NCI-H345 treated with DMSO at 0.1 percent for 48 hours (cell line): Measurements from ENCODE around the gene SLC6A4.
"Not testable (repeated sequence)": the region's sequence is repeated elsewhere in the genome, so short reads cannot be mapped to it uniquely, and the experiment has no call there.

ENCODE experiments used
- DNase-seq: peaks from one replicate; lab custom pipeline; 2025; ENCODE audit not compliant: unreplicated experiment; lab: John Stamatoyannopoulos, UW

The SLC6A4 gene

DNA sequence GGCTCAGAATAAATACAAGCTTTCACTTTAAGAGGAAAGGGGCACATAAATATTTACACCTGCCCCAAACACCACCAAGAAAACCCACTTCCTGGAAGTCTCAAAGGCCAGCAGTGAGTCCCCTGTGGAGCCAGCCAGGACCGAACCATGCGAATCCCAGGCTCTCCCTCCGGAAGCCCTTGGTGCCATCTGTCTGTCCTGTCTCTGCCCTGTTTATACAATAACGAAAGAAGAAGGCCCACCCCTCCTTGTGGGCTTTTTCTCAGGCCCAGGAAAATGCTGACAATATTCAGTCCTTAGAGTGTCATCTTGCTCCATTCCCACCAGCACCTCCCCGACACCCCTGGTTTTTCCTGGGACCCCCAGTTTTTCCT lies 3.6 kb upstream of the SLC6A4 start:
- no peak for DNase-seq

DNA sequence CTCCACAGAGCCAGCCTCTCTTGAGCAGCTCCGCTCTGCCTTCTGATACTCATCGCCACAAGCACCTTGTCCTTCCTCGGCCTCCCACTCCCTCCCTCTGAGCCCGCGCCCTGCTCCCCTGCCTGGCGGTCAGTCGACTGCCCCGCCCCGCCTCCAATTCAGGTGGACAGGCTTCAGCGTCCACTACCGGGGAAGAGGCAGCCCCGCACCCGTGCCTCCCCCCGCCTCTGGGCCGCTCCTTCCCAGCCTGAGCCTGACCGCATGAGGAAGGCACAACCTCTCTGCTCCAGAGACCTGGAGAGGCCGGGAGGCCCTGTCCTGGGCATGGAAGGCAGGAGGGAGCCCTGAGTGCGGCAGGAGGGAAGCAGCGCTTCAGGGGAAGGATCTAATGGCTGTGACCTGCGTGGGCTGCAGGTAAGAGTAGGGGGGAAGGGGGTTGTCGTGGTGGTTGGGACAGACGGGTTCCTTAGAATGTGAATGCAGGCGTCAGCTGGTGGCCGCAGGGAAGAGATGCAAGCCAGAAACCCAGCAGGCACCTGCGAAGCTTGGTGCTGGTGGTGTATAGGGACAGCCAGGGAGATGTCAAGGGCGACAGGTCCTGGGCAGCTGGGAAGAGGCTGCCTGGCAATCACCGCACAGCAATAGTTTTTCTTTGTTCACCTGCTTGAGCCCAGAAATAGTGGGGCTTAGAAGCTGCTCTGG lies 3.0 kb upstream of the SLC6A4 start:
- no peak for DNase-seq

DNA sequence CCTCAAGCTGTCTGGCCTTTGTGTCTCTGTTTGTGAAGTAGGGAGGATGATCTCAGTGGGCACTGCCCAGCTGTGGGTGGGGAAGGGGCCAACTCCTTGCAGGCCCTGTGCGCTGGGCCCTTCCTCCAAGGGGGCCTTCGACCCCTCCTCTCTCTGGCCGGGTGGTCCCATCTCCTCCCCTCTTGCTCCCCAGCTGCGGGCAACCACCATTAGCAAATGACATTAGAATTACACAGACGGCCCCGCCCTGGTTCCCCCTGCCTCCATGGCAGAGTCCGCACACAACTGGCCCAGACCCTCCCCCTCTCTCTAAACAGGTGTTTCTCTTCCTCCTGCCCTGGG lies 2.5 kb upstream of the SLC6A4 start:
- DNase-seq = no peak

DNA sequence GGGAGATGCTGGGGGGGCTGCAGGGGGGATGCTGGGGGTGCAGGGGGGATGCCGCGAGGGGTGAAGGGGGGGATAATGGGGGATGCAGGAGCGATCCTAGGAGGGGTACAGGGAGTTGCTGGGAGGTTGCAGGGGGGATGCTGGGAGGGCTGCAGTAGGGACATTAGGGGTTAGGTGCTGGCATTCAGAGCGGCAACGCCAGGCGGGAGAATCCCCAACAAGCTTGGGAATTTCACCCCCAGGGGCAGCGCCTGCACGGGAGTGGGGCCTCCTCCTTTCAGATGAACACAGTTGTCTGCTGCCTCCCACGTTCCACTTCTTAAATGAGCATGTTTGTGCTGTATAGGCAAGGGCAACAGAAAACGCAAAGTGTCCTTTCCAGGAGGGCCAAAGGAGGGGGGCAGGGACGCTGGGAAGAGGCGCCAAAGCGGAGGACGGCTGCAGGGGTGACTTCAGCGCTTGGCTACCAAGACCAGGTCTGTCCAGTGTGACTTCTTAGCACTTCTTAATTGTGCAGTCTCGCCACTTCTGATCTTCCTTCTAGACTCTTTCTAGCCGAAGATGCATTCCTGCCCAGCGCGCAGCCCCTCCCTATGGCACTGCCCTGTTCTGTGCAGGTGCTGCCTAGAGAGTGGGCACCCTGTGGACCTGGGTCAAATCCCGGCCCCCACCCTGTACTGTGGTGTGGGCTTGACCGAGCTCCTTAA lies 2.0 kb upstream of the SLC6A4 start:
- DNase-seq = no peak

DNA sequence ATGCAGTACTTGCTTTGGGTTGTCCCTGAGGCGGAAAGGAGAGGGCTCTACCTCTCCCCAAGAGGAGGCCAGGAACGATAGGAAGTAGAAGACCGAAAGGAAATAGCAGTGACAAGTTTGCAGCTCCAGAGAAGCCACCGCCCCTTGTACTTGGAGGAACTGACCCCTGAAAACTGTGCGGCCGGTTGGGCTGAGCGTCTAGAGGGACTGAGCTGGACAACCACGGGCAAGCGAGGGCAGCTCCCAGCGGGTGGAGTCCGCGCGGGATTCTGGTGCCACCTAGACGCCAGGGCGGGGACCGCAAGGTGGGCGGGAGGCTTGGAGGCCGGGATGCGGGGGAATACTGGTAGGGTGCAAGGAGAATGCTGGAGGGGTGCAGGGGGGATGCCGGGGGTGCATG lies 1.3 kb upstream of the SLC6A4 start:
- no peak for DNase-seq

DNA sequence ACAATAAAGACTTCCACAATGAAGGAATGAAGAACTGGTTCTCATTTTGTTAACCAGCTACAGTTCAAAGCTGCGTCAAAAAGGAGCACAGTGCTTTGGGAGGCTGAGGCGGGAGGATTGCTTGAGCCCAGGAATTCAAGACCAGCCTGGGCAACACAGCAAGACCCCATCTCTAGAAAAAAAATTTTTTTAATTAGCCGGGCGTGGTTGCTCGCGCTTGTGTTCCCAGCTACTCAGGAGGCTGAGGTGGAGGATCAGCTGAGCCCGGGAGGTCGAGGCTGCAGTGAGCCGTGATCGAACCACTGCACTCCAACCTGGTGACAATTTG lies 764 bp upstream of the SLC6A4 start:
- no peak for DNase-seq

DNA sequence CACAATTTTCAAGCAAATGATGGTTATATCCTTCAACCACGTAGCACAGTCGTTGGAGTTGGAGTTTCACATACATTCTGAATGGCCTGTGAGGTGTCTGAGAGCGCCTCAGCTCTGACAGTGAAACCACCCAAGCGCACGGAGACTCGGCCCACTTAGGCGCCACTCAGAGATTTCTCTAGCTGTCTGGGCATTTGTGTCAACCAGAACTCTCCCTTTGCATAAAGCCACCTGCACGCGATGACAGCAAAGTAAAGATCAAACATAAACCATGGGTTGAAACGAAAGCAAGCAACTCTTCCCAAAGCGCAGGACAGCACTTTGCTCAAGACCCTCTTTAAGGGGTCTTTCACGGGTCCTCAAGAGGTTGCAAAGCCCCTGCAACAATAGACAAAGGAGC lies 533 bp downstream of the SLC6A4 start:
- DNase-seq = no peak

DNA sequence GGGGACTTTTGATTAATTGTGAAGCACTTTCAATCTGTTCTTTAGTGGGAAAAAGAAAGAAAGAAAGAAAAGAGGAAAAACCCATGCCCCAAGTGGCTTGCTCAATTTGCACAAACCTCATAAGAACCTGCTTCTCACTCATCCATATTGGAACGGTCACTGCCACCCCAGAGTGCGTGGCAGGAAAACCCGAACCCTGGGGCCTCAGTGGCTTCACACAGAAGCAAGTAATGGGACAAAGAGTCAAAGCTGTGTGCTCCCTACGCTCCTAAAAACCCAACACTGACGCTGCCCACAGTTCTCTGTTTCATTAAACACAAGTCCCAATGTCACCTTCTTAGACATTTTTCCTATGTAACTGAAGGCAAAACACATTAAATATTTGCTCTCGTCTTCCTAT lies 1.2 kb downstream of the SLC6A4 start:
- DNase-seq = no peak

DNA sequence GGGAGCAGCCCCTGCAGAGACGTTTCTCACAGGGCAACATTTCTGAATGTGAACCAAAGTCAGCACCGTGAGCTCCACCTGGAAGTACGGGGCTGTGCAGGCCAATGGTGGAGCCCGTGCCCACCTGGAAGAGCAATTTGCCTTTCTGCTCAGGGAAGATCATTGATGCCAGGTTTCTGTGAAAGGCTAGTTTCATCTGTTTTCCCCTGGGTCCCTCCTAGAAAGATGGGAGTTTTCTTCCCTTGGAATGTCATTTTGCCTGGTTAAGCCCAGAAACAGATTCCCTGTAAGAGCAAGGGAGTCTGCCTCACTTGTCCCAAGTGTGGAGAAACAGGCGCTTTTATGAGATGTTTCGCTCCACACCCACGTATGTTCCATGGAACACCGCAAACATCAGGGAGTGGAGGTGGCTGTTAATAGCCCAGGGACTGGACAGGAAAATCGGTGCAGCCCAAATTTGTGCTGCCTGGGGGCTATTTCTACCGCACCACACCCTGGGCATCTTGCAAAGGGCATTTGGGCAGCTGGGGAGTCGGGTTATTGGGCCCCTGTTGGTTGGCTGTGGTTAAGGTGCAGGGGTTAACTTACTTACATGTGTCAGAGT lies 2.6 kb downstream of the SLC6A4 start:
- DNase-seq = no peak

DNA sequence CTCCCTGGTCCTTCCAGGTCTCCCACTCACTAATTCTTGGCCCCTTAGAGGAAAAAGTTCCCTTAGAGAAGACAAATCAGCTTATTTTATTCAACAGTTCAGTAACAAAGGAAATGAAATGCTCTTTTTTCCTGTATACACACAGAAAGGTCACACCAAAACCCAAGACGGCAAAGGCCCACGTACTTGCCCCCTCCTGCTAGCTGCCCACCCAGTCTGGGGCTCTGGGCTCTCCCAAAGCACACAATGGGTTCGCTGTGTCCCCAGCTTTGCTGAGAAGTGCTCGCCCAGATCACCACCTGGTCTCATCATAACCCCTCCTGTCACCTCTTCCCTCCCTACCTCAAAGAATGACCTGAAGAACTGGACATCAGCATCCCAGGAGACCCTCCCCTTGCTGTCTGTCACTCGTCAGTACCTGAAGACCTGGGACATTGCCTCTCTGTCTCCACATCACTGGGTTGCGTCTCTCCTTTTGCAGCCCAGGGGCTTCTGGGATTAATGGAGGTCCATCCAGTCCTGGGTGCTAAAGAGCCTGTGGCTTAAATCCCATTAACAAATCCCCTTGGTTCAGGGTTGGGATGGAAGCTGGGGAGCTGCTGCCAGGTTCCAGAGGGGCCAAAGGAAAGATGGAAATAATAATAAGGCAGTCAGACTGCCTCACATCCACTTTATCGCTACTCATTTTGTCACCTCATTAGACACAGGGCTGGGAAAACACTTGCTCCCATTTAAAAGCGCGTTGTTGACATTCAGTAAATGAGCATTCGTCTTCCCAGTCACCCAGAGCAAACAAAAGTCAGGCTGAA lies 3.3 kb downstream of the SLC6A4 start:
- no peak for DNase-seq

DNA sequence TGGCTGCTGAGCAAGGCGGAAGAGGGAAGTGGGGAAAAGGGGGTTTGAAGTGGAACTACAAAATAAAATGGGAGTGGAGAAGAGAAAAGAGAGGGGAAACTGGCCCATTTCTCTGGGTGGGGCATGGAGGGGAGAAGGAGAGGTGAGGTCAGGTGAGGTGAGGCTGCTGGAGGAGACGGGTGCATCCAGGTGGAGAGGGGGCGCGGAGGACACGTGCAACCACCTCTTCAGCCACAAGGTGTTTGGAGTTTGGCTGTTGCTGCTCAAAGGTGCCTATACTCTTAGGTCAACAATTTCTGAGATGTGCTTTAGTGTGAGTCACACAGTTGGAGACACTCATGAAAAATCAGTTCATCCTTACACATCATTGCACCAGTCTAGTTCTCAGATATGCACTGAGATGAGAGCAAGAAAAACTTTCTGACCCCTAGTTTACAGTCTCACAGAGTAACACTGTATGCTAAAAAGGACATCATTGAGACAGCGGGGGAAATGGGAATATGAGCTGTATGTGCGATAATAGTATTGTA lies 4.8 kb downstream of the SLC6A4 start:
- DNase-seq = no peak

DNA sequence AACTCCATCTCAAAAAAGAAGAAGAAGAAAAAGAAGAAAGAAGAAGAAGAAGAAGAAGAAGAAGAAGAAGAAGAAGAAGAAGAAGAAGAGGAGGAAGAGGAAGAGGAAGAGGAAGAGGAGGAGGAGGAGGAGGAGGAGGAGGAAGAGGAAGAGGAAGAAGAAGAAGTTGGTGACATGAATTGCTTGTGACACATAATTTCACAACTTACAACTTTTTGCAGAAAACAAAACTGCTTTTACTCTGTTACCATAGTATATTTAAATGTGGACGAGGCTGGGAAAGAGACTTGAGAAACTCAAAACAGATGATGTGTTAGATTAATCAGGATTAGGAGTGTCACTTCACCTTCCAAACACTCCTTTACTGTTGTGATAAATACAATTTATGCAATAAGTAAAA lies 5.5 kb downstream of the SLC6A4 start:
- DNase-seq = not testable (repeated sequence)

DNA sequence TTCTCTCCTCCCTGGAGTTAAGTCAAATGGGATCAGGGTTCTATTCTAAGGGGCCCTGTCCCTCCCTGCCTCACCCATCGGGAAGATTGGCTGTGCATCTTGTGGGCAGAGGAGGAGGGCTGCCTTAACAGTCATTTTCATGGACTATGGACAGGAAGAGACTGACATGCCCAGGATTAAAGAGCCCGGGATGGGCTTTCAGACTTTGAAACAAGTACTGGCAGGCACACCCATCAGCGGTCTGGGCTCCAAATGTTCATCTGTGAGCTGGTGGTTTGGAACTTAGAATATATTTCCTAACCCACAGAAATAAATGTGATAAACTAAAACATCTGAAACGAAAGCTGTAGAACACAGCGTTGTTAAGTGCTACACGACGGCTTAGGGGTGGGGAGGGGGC lies 6.5 kb downstream of the SLC6A4 start:
- no peak for DNase-seq

DNA sequence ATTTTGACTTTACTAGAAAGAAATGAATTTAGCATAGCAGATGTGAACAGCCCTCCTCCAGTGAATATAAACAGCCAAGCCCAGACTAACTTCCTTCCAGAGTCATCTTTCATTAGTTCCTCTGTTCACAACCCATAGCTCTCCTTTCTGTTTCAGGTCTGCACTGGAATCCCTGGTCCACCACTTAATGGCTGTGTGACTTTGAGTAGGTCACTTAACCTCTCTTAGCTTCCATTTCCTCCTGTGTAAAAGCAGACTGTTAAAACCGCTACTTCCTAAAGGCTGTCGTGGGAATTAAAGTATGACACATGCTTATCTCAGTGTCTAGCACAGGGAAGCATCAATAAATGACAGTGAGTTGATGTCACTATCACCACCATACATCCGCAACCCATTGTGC lies 7.5 kb downstream of the SLC6A4 start:
- DNase-seq = no peak

DNA sequence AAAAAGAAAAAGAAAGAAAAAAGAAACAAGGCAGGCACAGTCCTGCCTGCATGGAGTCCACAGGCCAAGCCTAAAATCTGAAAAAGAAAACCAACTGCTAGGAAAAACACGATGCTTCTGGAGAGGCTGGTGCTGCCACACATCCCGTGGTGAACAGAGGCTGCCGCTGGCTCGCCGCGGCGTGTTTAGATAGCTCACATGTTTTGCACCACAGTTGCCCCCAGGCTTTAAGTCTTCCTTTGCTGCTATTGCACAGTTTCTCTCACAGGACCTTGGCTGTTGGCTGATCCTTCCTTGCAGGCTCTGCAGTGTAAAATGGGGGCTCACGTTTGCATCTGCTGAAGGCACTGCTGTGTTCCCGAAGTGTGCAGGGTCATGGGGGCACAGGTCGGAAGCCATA lies 8.6 kb downstream of the SLC6A4 start:
- DNase-seq = no peak

DNA sequence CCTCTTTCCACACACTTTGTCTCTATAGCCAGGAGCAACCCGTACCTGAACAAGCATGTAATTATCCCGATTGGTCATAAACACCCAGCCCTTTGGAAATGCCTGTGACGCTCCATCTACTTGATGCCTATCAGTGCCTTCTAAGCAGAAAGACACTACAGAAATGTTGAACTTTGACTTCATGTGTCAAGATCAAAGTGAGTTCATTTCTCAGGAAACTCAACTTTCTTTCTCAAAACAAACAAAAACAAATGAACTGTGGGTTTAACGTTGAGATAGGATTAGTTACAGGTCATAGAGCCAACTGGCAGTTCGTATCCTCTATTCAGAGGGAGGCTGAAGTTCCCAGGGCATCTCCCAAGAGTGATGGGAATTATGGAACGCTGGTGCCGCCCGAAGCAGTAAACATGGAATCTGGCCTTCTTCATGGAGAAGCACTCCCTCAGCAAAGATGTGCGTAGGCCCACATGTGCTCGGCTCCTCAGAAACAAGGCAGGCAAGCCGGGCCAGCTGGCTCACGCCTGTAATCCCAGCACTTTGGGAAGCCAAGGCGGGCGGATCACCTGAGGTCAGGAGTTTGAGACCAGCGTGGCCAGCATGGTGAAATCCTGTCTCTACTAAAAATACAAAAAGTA lies 9.5 kb downstream of the SLC6A4 start:
- no peak for DNase-seq

DNA sequence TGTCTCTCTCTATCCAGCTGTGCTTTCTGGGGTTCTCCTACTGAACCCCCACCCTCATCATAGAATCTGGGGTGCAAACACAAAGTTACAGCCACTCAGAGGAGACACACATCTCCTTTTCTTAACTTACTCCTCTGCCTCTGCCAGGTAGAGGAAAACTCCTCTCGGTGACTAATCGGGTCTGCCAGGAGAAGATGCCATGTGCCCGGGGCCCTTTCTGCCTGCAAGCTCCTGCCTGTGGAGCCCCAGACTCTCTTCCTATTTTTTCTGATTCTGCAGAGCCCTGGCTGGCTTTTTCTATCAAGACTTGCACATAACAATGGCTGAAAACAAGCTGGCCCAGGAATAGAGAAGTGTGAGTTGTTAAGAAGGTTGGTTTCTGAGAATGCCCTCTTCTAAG lies 10.4 kb downstream of the SLC6A4 start:
- no peak for DNase-seq

DNA sequence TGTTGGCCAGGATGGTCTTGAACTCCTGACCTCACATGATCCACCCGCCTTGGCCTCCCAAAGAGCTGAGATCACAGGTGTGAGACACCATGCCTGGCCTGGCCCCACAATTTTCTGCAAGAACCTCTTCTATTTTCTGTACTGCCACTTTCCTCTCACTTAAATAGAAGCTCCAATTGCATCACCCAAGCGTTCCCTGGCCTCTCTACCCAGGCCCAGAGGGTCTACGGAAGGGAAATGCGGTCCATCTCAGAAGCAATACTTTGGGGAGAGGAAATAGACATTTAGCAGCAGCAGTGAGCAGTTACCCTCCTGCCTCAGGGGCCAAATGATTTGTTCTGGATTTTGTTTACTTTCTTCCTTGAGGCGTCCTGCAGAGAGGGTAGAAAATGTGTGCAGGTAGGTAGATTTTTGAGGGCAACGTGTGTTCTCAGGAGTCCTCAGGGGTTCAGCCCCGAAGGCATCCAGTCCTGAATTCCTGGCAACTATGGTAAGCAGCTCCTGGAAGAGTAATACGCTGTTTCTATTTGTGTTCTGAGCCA lies 11.0 kb downstream of the SLC6A4 start:
- no peak for DNase-seq

DNA sequence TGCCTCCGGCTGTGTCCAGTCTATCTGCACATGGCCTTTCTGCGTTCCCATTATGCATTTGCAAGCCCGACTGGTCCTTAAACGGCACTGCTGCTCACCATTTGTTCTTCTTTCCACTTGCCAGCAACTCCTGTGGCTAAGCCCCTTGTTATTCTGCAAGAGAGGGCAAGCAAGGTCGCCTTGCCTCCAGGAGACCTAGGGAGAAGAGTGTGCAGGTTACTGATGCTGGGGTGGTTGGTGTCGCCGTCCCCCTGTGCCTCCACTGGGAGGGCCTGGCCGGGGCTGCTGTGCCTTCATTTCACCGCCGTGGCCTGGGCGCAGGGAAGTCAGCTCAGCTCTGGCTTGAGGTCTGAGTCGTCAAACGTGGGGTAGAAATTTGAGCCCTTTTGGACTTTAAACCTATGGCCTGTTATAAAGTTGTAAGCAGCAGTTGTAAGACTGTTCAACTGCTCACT lies 12.7 kb downstream of the SLC6A4 start:
- no peak for DNase-seq

DNA sequence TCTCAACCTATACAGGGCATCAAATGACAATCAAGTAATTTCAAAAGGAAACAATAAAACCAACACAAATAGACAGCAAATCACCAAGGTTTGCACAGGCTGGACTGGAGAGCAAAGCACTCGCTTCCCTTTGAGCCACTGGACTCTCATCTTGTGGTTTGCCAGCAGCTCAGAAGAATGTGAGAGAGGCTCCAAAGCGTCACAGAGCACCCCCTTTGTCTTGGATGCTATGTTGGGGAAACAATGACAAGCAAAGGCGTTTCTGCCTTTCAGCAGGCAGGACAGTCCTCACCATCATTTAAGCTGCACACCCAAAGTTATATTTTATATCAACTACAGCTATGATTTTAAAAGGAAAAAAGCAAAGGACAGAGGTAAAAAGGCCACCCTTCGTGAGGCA lies 13.2 kb downstream of the SLC6A4 start:
- DNase-seq = no peak

DNA sequence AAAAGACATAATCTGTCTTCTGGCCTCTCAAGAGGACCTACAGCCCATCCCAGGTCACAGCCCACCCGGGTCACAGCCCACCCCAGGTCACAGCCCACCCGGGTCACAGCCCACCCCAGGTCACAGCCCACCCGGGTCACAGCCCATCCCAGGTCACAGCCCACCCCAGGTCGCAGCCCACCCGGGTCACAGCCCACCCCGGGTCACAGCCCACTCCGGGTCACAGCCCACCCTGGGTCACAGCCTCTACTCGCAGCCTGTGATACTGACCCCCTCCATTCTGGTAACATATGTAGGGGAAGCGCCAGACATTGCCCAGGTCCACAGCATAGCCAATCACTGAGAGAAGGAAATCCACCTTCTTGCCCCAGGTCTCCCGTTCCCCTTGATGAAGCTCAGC lies 14.2 kb downstream of the SLC6A4 start:
- DNase-seq = no peak
